PFSK-1 (cell line): ENCODE data around the gene ATG2A.

ENCODE experiments used
- FOXP2 ChIP-seq: optimal IDR thresholded peaks from 2 replicates; pipeline ENCODE3; 2011; ENCODE audit warnings: borderline replicate concordance, control low read depth, inconsistent platforms; ENCODE audit not compliant: insufficient read depth; ENCODE audit errors: extremely low read length, extremely low read depth
- POLR2AphosphoS5 ChIP-seq: IDR thresholded peaks from 2 replicates; pipeline ENCODE4 v1.6.1; 2012; ENCODE audit warnings: low read depth, mild to moderate bottlenecking, control low read depth, low read length, moderate library complexity
- REST ChIP-seq, 2 experiments: IDR thresholded peaks; 2 replicates each; pipeline versions ENCODE4 v1.6.1 to v1.8.0; 2011 to 2012; ENCODE audit warnings: low read depth in 2 of 2, low read length in 2 of 2, control low read depth in 1 of 2, inconsistent platforms in 1 of 2, mild to moderate bottlenecking in 1 of 2, moderate library complexity in 1 of 2; ENCODE audit not compliant: insufficient read depth in 1 of 2
- SIN3A ChIP-seq: IDR thresholded peaks from 2 replicates; pipeline ENCODE4 v1.6.1; 2012; ENCODE audit warnings: mild to moderate bottlenecking, low read length, moderate library complexity, borderline replicate concordance; ENCODE audit not compliant: insufficient read depth
- TAF1 ChIP-seq: IDR thresholded peaks from 2 replicates; pipeline ENCODE4 v1.6.1; 2012; ENCODE audit warnings: low read length, control low read depth, borderline replicate concordance; ENCODE audit not compliant: insufficient read depth

GRCh38 chr11:64916040-64916774, 802 bp downstream of the ATG2A start:
- no peak for TF ChIP-seq REST (IDR thresholded peaks at IDR 0.05; ENCODE audit: insufficient read depth in 1 of 2, low read depth in 2 of 2, low read length in 2 of 2)
- no peak for TF ChIP-seq POLR2AphosphoS5
- TF ChIP-seq TAF1: no peak
- peak; percentile 96; the same call in 1 of the 2 replicates for TF ChIP-seq SIN3A
- TF ChIP-seq FOXP2: peak; percentile 100
